K562 (cell line): ENCODE data around the gene MYL12A. TPM values are rescaled to one million over a fixed set of nuclear protein-coding genes. Genes with fewer than 3 reads are reported as not detected.
A peak's percentile ranks its signal among the peaks of the same experiment; 100 is the strongest.

Experiments
- CAMTA2 ChIP-seq: fragments of 250-450 bp; sonication (Bioruptor Pico); conservative IDR thresholded peaks from 2 replicates; pipeline ENCODE4 v1.5.1; 2022
- CEBPB ChIP-seq: fragments of 450-650 bp; IDR thresholded peaks from 2 replicates; pipeline ENCODE4 v1.6.1; 2016; ENCODE audit warnings: missing genetic modification characterization, missing compliant biosample characterization
- CHD1 ChIP-seq: fragments of 200-600 bp; sonication (generic); IDR thresholded peaks from one replicate; pipeline ENCODE4 v1.6.1; 2012; ENCODE audit warnings: mild to moderate bottlenecking, moderate library complexity, low read length, inconsistent platforms
- CXXC5 ChIP-seq: fragments of 250-450 bp; sonication (Bioruptor Pico); IDR thresholded peaks from 2 replicates; pipeline ENCODE4 v1.8.0; 2022; ENCODE audit warnings: inconsistent platforms, mild to moderate bottlenecking, moderate library complexity
- FOXP4 ChIP-seq: sonication (generic); formaldehyde crosslinking; IDR thresholded peaks from 2 replicates; pipeline ENCODE4 v1.8.0; 2022; ENCODE audit warnings: mild to moderate bottlenecking, missing genetic modification reagents, borderline replicate concordance
- HDAC1 ChIP-seq, 2 experiments: fragments of 450-650 bp; IDR thresholded peaks; 2 replicates each; pipeline ENCODE4 v1.6.1; 2016 to 2017; ENCODE audit warnings: inconsistent platforms in 1 of 2, mild to moderate bottlenecking in 1 of 2, moderate library complexity in 1 of 2
- MCM5 ChIP-seq: fragments of 450-650 bp; IDR thresholded peaks from 2 replicates; pipeline ENCODE4 v1.6.1; 2016; ENCODE audit warnings: low read depth
- NUFIP1 ChIP-seq: fragments of 450-650 bp; IDR thresholded peaks from 2 replicates; pipeline ENCODE4 v1.6.1; 2018; ENCODE audit not compliant: partially characterized antibody
- PHB2 ChIP-seq: fragments of 450-650 bp; IDR thresholded peaks from 2 replicates; pipeline ENCODE4 v1.6.1; 2017; ENCODE audit warnings: low read depth
- PYGO2 ChIP-seq: fragments of 450-650 bp; IDR thresholded peaks from 2 replicates; pipeline ENCODE4 v1.6.1; 2016; ENCODE audit warnings: mild to moderate bottlenecking, missing genetic modification characterization, moderate library complexity, missing compliant biosample characterization
- REST ChIP-seq, 2 experiments: fragments of 450-650 bp; formaldehyde crosslinking in 1 of 2; IDR thresholded peaks; 2 replicates each; pipeline versions ENCODE4 v1.4.0 to v1.6.1; 2014 to 2020; ENCODE audit warnings: mild to moderate bottlenecking in 2 of 2, borderline replicate concordance in 1 of 2, low read depth in 1 of 2
- XRCC3 ChIP-seq: fragments of 450-650 bp; IDR thresholded peaks from 2 replicates; pipeline ENCODE4 v1.6.1; 2017; ENCODE audit warnings: mild to moderate bottlenecking, moderate library complexity
- ZHX1 ChIP-seq: fragments of 150-350 bp; conservative IDR thresholded peaks from 2 replicates; pipeline ENCODE4 v1.6.1; 2014; ENCODE audit warnings: low read length
- ZNF57 ChIP-seq: fragments of 450-650 bp; formaldehyde crosslinking; IDR thresholded peaks from 2 replicates; pipeline ENCODE4 v1.4.0; 2020; ENCODE audit warnings: mild to moderate bottlenecking, moderate library complexity
- polyA plus RNA-seq, 8 experiments: library from polyadenylated mRNA; depleted of rRNA in 4 of 8; stranded (reverse) in 5 of 8; unstranded in 3 of 8; fragments of >200 nt; fragmentation: Nextera tagmentation in 2 of 8; fragmentation: Illumina TruSeq in 1 of 8; extraction: Ambion mirVana in 2 of 8; extraction: Trizol in 1 of 8; gene quantifications; 2 replicates each; pipeline versions ENCODE4 v1.2.1 to v1.2.3, GENCODE V29; 2011 to 2014; ENCODE audit warnings: inconsistent platforms in 1 of 8, missing spikeins in 1 of 8
- total RNA-seq, 7 experiments: library from RNA; depleted of rRNA in 6 of 7; stranded (reverse); fragments of >200 nt in 6 of 7; fragmentation: Illumina TruSeq in 2 of 7; extraction: Trizol in 2 of 7; gene quantifications; 2 replicates each; pipeline versions ENCODE4 v1.2.1 to v1.2.3, GENCODE V29; 2011 to 2021; ENCODE audit warnings: low replicate concordance in 1 of 7

The MYL12A gene
- total and polyA plus RNA-seq, 9 of the 15 experiments (the other 6 are each of a cell fraction or from before 2014, with no cell fraction given) = 308 to 1,031 (median 559) TPM

GRCh38 chr18:3247240-3248061 is at the start of gene MYL12A (continued):
- TF ChIP-seq CXXC5 = peak; percentile 91
- peak in 1 of 2 experiments; percentile 85; a peak in 2 of 4 replicates for TF ChIP-seq HDAC1 (IDR thresholded peaks at IDR 0.05)
- no peak for TF ChIP-seq CEBPB
- no peak; the same call in 1 of the 2 replicates for TF ChIP-seq ZNF57 (CRISPR knock-in tag)
- TF ChIP-seq XRCC3 = no peak
- TF ChIP-seq PYGO2 = 0 out of 2 replicates have a peak, but pooled peaks have one; percentile 10
- TF ChIP-seq CAMTA2 (CRISPR knock-in tag) = 0 out of 2 replicates have a peak, but pooled peaks have one; percentile 39
- TF ChIP-seq CHD1 = no peak
- TF ChIP-seq FOXP4 (CRISPR knock-in tag) = peak; percentile 82
- no peak for TF ChIP-seq NUFIP1
- TF ChIP-seq PHB2 = peak; percentile 55; the same call in 1 of the 2 replicates
- TF ChIP-seq REST (IDR thresholded peaks at IDR 0.05; ENCODE audit: borderline replicate concordance) = peak; percentile 92
- peak; percentile 78; the same call in 1 of the 2 replicates for TF ChIP-seq REST (CRISPR knock-in tag; IDR thresholded peaks at IDR 0.05; ENCODE audit: low read depth)
- TF ChIP-seq ZHX1 = no peak
- no peak for TF ChIP-seq MCM5
